Epithelial cell of alveolus of lung (primary cell): ENCODE measurements around the gene HOXD3. TPM values are rescaled to one million over a fixed set of nuclear protein-coding genes. Genes with fewer than 3 reads are reported as not detected.

ENCODE experiments used
- total RNA-seq: library from RNA; depleted of rRNA; stranded (reverse); fragments of >200 nt; gene quantifications from 2 replicates; pipeline ENCODE4 v1.2.1, GENCODE V29; 2015

Gene HOXD3
- total RNA-seq, result not detected in 2 replicates

GRCh38 chr2:176156807-176157498, at the start of gene HOXD3:
TSS of gene HOXD3 (plus strand) at chr2:176157307. CDS start at chr2:176169115, 11,808 bp downstream.

GRCh38 chr2:176115883-176116813, 41.0 kb upstream of the HOXD3 start, which contains the start of gene HOXD10:
TSS of gene HOXD10 (plus strand) at chr2:176116778. CDS start at chr2:176116834, 56 bp downstream.

GRCh38 chr2:176122683-176123410, 34.3 kb upstream of the HOXD3 start, which contains the start of gene HOXD9:
TSS of gene HOXD9 (plus strand) at chr2:176122719. CDS start at chr2:176122769, 50 bp downstream.

GRCh38 chr2:176128982-176129796, 27.9 kb upstream of the HOXD3 start, which contains the start of gene HOXD8:
TSS of gene HOXD8 (plus strand) at chr2:176129705. CDS start at chr2:176130367, 662 bp downstream.

GRCh38 chr2:176151442-176152287, 5.4 kb upstream of the HOXD3 start, which contains the start of gene HOXD4:
TSS of gene HOXD4 (plus strand) at chr2:176151550. CDS start at chr2:176151634, 84 bp downstream.

GRCh38 chr2:176187899-176188773, 31.0 kb downstream of the HOXD3 start, which contains the start of gene HOXD1:
TSS of gene HOXD1 (plus strand) at chr2:176188668. CDS start at chr2:176188802, 134 bp downstream.

Other genes starting within 250 kb of the HOXD3 start
- 20.8 and 26.6 TPM in 2 replicates for gene LNPK, start 155.0 kb upstream of the HOXD3 start, total RNA-seq
- not detected in 2 replicates for gene EVX2, start 73.3 kb upstream of the HOXD3 start, total RNA-seq
- not detected in 2 replicates for gene HOXD13, start 64.6 kb upstream of the HOXD3 start, total RNA-seq
- gene HOXD12, start 57.5 kb upstream of the HOXD3 start, total RNA-seq, result not detected in 2 replicates
- gene HOXD11, start 50.0 kb upstream of the HOXD3 start, total RNA-seq, result not detected in 2 replicates
- not detected in 2 replicates for gene HOXD10, start 40.5 kb upstream of the HOXD3 start, total RNA-seq
- gene HOXD9, start 34.6 kb upstream of the HOXD3 start, total RNA-seq, result not detected in 2 replicates
- gene HOXD8, start 27.6 kb upstream of the HOXD3 start, total RNA-seq, result not detected in 2 replicates
- gene HOXD4, start 5.8 kb upstream of the HOXD3 start, total RNA-seq, result not detected in 2 replicates
- not detected in 2 replicates for gene HOXD1, start 31.4 kb downstream of the HOXD3 start, total RNA-seq
- 27.1 and 29.1 TPM in 2 replicates for gene MTX2, start 112.1 kb downstream of the HOXD3 start, total RNA-seq